IPS DF 4.7 (cell line): ENCODE results near the gene FPGS.
"Not testable (repeated sequence)": the region's sequence is repeated elsewhere in the genome, so short reads cannot be mapped to it uniquely, and the experiment has no call there.

ENCODE experiments used
- DNase-seq: peaks from one replicate; pipeline ENCODE4 v3.0.0-alpha.2; 2013; ENCODE audit warnings: low spot score; ENCODE audit errors: extremely low read depth

FPGS gene

DNA sequence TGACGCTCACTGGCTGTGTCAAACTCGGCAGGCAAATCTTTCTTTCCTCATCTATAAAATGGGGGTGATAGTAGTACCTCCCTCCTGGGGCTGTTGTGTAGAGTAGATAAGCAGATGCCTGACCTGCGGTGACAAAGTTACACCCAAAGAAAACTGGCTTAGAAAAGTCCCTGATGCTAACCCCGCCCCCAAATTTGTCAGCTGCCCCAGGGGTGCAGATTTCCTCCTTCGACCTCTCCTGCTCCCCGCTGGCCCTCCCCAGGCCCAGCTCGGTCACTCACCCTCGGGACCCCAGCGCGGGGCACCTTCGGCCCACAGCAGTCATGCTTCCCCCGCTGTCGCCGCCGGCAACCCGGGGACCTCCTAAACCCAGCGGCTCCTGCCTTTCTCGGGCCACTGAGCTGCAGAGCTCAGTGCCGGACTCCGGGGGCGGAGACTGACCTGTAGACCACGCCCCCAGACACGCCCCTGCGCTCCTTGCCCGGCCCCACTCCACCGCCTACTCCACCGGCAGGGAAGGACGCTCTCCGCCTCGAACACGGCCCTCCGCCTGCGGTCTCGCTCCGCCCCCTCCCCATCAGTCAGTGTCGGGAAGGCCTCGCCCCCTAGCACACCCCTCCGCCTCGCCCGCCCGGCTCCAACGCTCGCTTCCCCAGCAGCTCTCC is 31.6 kb upstream of the FPGS start:
- DNase-seq: peak; percentile 84

DNA sequence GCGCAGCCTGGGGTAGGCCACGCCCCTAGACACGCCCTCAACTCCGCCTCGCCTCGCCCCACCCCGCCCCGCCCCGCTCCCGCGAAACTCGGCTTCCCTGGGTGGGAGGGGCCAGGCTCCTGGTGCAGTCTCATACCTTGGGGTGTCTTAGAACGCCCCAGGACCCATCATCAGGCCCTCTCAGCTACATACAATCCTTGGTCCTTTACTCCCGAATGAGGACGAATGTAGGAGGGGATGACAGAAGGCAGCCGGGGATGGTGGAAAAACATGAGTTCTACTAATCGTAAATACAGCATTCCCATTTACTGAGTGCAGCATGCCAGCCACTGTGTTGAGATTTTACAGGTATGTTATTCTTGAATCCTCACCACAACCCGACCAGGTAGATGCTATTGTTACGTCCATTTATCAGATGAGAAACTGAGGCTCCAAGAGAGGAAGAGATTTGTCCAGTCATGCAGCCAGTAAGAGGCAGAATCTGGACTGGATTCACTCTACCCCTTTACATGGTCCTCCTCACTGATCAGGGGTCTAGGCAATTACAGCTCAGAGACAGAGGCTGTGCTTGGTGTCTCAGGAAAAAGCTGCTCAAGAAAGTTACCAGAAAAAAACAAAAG is 31.0 kb upstream of the FPGS start:
- no peak for DNase-seq

DNA sequence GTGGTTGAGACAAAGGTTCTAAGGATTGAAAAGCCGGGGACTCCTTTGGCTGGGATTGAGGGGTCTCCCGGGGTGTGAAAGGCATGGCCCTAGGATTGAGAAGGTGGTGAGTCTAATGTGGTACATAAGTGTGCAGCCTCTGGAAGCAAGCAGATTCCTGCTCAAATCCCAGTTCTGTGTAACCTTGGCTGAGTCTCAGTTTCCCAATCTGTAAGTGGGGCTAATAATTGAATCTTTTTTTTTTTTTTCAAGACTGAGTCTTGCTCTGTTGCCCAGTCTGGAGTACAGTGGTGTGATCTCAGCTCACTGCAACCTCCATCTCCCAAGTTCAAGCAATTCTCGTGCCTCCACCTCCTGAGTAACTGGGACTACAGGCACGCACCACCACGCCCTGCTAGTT is 30.1 kb upstream of the FPGS start:
- no peak for DNase-seq

DNA sequence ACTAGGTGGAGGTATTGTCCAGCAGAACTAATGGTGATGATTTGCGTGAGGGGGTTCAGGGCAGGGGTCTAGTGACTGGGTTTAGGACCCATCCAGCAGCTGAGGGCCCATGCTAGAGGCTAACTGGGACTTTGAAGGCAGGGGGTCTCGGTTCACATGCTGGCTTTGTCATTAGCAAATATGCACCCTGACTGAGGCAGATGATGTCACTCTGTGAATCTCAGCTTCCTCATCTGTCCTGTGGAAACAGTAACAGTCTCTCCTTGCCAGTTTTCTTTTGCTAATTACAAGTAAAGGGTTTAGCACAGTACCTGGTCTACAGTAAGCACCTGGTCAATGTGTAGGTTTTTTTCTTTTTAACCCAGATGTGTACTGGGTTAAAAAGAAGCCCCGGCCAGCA is 29.4 kb upstream of the FPGS start:
- DNase-seq: no peak

DNA sequence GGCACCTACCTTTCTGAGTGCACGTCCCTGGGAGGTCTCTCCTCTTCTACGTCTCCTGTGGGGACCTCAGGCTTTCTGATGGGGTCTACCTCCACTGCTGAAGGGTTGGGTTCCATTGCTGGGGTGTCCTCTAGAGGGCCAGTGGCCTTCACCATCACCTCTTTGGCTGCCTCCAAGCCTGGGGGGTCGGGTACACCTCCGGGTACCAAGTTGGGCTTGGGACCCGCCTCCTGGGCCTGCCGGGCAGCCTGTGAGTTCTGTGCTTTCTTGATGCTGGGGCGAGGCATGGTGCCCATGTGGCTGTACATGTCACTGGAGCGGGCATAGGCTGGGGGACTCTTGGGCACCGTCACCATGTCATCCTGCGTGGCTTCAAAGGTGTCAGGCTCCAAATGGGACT is 28.7 kb upstream of the FPGS start:
- DNase-seq: no peak

DNA sequence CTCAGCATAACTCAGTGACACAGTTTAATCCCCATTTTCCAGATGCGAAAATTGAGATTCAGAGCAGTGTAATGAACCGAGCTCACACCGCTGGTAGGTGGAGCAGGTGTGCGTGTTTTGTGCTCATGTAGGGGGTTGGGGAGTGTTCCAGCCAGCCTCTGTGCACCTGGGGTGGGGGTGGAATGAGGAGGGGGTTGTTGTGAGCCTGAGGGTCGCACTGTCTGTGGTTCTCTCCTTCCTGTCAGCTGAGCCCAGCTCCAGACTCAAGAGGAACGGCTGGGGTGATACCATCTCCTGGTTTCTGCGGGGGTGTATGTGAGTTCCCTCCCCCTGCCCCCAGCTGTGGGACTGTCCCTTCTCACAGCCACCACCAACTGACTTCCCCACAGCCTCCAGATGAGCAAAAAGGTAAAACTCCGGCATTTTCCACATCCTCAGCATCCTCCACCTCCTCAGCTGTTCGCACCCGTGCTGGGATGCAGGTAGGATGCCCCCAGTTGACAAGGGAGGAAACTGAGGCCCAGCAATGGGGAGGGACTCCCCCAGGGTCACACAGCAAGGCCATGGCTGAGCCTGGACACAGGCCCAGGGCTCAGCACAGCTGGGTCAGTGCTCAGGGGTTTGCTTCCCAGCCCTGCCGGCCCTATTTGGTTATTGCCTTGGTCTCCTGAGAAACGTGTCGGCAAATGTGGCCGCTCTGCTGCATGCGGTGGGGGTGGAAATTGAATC is 26.3 kb upstream of the FPGS start:
- DNase-seq: no peak

DNA sequence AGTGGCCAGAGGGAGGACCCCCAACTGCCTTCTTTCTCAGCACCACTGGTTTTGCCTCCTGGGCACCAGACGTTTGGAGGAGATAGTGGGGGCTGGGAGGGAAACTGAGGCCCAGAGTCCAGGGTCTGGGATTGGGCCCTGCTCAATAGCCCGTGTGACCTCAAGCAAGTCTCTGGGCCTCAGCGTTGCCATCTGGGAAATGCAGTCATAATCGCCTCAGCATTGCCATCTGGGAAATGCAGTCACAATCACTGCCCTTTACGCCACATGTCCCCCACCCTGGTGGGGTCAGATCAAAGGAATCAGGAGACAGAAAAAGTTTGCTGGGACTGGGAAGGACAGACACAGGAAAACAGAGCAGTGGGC is 25.8 kb upstream of the FPGS start:
- DNase-seq: no peak

DNA sequence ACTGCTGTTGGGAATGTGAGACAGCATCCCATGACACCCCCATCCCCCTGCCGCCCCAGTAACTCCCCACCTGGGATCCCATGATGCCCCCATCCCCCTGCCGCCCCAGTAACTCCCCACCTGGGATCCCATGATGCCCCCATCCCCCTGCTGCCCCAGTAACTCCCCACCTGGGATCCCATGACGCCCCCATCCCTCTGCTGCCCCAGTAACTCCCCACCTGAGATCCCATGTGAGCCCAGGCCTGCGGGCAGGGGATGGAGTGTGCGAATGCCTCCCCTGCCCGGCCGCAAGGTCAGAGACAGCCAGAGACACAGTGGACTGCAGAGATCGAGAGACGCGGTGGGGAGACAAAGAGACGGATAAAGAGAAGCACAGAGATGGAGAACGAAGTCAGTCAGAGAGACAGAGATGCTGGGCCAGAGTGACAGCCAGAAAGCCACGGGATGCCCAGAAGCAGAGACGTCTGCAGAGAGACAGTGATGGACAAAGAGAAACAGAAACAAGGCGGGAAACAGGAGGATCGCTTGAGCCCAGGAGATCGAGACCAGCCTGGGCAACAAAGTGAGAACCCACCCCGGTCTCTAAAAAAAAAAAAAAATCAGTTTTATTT is 25.2 kb upstream of the FPGS start:
- DNase-seq: no peak

DNA sequence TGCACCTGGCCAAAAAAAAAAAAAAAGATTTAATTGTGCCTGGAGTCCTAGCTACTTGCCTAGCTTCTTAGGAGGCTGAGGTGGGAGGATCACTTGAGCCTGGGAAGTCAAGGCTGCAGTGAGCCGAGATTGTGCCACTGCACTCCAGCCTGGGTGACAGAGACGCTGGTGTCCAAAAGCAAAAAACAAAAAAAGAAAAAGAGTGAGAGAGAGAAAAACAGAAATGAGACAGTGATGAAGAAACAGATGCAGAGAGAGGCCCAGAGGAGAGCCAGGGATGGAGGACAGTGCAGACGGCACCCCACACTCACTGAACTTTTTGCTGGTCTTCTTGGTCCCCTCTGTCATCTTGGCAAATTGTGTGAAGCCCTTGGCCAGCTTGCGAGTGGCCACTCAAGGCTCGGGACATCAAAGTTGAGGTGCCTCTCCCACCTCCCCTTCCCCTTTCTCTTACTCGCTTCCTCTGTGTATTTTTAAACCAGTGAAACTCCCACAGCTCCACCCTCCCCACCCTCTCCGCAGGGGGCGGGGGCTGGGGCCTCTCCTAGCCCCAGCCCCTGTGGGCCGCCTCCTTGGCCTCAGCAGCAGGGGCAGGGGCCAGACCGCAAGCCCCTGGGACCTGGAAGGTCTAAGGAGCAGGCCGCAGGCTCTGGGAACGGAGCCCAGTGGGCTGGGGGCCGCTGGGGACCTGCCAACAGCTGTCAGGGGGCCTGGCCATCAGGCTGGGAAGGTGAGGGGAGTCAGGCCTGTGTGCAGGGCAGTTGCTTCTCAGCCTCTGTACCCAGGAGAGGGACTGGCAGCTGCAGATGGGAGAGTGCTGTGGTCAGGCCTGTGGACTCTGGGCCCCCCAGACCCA is 24.2 kb upstream of the FPGS start, which contains the start of gene SH2D3C:
TSS of gene SH2D3C (minus strand) at position 387 of the 856 bp plus-strand sequence. CDS start at position 348, 39 bp downstream.
- DNase-seq: no peak

DNA sequence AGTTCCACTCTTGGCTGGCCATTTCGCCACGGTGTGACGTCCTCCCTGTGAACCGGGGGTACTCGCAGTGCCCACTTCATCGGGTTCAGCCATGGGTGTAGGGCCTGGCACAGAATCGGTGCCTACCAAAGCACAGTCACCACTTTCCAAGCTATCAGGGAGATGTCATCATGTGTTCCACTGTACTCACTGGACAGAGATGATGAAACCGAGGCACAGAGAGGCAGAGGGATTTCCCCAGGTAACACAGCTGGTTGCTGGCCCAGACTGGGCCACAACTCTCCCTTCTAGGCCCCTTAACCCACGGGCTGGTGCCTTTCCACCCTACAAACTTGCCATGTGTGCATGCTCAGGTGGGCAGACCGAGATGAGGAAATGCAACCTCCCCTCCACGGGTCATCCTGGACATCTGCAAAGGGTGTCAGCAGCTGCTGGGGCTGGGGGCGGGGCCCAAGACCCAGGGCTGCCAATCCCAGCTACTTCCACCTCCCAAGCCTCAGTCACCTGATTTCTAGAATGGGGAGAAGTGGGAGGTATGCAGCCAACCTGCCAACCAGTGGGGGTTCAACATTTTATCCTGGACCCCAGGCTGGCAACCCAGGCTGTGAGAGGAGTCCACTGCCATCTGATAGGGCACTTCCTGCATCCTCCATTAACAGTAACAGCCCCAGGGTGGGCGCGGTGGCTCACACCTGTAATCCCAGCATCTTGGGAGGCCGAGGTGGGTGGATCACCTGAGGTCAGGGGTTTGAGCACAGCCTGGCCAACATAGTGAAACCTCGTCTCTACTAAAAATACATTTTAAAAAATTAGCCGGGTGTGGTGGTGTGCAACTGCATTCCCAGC is 23.3 kb upstream of the FPGS start:
- no peak for DNase-seq

DNA sequence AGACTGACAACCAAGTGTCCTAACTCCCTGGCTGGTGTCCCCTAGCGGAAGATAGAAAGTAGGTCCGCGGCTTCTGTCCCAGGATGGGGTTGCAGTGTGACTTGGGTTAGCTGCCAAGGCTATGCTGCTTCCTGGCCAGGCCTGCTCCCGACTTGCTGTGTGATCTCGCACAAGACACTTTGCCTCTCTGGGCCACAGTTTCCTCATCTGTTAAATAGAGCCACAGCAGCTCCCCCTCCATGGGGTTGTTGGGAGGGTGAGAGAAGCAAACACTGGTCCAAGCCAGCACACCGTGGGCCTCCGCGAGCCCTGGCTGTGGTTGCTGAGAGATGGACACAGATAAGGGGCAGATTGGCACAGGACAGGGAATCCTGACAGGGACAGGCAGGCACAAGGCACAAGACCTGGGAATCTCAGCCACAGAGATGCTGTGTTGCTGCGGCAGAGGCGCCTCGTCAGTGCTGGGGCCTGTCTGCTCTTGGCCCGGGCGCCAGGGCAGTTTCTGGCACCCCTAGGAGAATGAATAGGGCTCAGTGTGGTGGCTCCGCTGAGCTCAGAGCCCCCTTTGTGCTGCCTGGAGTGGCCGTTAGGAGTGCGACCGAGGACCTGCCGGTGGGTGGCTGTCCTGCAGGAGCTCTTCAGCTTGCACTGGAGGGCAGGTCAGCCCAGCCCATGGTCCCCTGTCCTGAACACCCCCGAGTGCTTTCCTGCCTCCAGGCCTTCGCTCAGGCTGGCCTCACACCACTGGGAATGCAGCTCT is 22.4 kb upstream of the FPGS start:
- no peak for DNase-seq

DNA sequence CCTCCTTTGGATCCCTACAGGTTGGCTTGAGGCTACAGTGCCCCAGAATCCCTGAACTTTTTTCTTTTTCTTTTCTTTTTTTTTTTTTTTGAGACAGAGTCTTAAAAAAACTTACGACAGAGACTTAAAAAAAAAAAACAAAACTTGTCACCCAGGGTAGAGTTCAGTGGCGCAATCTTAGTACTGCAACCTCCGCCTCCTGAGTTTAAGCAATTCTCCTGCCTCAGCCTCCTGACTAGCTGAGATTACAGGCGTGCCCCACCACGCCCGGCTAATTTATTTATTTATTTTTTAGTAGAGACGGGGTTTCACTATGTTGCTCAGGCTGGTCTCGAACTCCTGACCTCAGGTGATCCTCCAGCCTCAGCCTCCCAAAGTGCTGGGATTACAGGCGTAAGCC is 21.8 kb upstream of the FPGS start:
- DNase-seq: not testable (repeated sequence)

DNA sequence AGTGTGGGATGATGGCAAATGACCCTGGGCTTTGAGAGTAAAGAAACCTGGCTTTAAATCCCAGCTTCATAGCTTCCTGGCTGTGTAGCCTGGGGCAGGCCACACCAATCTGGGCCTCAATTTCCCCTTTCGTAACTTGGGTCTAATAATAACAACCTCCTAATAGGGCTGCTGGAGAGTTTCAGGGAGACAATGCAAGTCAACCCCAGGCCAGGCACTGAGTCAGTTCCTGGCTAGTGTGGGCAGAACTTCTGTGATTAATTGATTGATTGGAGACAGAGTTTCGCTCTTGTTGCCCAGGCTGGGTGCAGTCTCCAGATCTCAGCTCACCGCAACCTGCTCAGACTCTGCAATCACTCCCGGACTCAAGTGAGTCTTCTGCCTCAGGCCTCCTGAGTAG is 20.9 kb upstream of the FPGS start:
- no peak for DNase-seq

DNA sequence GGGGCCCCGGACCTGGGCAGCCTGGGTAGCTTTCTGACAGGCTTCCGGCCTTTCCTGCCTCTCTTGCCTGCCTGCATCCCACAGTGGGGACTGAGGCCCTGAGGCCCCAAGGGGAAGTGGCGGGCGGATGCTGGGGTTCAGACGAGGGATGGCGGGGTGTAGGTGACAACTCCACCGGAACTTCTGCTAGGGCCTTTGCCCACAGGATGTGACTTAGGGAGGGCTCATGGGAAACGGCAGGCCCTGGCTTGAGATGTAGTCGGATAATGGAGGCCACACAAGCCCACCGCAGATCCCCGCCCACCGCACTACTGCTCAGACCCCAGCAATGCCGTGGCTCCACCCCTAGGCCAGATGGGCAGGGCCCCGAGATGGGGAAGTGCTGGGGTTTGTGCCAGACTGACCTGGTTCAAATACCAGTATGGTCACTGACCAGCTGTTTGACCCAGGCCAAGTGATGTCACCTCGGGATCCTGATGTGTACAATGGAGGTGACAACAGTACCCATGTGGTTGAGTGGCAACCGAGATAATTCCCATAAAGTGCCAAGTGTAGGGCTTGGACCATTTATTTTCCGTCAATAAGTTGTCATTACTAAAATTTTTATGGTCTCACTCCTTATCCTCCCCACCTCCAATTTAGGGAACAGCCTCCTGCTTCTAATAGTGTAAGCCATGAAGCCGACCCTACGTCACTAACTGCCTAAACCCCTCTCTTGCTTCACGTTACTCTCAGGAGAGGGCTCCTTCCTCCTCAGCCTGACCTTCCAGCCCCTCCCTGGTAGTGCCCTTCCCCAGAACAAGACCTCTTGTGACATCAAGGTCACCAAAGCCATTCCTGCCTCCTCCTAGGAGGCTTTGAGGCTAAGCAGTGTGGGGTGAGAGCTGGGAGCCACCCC is 19.3 kb upstream of the FPGS start:
- DNase-seq: no peak

DNA sequence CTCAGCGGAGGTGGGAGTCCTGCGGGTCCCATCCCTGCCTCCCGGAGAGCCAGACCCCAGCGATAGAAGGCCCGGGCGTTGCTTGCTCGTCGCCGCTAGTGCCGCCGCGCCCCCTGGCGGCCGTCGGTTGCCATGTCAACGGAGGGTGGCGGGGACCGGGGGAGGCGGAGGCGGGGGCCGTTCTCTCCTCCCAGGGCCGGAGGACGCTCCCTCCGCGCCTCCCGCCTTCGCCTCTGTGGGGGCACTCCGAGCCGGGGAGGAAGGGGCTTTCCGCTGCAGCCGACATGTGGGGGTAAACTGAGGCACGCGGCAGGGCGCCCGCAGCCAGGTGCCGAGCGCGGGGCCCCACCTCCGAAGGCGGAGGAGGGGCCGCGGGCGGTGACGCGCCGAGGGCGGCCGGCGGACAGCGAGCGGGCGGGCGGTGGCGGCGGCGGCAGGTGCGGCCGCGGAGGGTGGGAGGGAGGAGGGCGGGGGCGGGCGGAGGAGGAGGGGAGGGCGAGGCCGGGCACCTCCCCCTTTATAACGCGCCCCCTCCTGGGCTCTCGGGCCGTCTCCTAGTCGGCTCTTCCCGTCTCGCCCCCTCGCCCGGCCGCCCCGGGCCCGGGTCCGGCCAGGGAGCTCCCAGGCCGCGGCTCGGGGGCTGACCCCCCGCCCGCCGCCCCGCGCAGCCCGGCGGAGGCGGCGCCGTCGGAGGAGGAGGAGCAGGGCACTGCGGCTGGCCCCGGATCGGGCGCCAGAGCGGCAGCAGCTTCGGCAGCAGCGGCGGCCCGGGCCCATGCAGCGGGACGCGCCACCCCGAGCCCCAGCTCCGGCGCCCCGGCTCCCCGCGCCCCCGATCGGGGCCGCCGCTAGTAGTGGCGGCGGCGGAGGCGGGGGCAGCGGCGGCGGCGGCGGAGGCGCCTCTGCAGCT is 17.4 kb upstream of the FPGS start:
- DNase-seq: no peak

DNA sequence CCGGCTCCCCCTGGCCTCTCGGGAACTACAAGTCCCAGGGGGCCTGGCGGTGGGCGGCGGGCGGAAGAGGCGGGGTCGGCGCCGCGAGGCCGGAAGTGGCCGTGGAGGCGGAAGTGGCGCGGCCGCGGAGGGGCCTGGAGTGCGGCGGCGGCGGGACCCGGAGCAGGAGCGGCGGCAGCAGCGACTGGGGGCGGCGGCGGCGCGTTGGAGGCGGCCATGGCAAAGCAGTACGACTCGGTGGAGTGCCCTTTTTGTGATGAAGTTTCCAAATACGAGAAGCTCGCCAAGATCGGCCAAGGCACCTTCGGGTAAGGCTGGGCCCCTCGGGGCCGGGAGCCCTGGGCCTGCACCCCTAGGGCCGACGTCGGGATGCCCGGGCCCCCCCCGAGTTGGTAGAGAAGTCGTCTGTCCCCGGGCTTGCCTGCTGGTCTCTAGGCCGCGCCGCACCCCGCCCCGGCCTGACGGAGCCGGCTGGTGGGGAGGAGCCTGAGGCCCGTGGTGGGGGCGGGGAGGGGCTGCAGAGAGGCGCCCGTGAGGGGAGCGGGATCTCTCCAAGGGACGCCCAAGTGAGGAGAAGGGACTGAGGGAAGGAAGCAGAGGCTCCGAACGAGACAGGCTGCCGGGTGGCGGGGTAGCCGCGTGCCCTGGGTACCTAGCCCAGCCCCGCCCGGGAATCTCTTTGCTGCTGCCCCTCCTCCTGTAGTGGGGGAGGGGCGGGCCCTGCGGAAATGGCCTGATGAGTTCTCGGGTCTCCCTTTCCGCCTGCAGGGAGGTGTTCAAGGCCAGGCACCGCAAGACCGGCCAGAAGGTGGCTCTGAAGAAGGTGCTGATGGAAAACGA is 16.5 kb upstream of the FPGS start, which contains the start of gene CDK9:
TSS of gene CDK9 (plus strand) at position 102 of the 840 bp plus-strand sequence. CDS start at position 217, 115 bp downstream.
- DNase-seq: no peak

DNA sequence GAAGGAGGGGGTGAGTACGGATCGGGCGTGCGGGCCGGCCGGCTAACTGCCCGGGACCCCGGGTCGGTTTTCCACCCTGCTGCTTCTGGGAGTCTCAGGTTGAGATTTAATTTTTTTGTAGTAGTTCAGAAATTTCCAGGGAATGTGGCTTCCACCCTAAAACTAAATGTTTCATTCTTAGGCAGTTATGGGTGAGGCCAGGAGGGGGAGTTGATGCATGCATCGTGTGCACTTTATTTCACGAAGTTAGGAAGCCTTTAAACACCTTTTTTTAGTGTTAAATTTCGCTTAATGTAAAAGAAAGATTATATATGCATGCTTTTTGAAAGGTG is 15.9 kb upstream of the FPGS start:
- no peak for DNase-seq
